ENCODE results near the gene LAMA5. TPM values are rescaled to one million over a fixed set of nuclear protein-coding genes. Genes with fewer than 3 reads are reported as not detected.

LAMA5 gene
- total and polyA plus RNA-seq, 2 experiments from 2014 or later, result 201 to 298 TPM

DNA sequence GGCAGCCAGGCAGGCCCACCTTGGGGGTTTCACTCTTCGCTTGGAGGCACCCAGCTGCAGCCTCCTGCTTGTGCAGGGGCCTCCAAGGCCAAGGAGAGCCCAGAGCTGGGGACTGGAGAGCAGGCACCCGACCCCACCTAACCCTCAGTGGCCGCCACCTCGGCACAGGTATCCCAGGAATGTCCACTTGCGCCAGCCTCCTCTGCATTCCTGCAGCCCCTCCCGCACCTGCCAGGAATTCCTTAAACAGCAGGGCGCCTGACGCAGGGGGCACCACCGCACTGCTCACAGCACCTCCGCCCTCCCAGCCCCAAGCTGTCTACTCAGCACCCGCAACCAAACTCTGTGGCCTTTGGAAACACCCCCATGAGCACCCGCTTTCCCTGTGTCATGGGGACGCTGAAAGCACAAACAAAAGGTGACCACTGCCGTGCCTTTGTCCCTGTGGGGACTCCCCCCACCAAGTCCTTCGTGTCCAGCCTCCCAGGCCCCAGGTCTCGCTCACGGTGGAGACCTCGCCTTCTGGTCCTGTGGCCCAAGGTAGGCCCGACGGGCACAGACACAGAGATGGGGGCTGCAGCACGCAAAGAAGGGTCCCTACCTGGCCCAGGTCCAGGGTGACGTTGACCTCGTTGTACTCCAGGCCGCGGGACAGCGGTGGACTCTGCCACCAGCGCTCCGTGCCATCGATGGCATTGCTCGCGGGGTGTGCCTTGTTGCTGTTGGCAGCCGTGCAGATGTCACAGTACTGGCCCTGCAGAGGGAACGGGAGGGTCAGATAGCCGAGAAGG is 5.1 kb downstream of the LAMA5 start (continued):
- TF ChIP-seq, protein P1, sequence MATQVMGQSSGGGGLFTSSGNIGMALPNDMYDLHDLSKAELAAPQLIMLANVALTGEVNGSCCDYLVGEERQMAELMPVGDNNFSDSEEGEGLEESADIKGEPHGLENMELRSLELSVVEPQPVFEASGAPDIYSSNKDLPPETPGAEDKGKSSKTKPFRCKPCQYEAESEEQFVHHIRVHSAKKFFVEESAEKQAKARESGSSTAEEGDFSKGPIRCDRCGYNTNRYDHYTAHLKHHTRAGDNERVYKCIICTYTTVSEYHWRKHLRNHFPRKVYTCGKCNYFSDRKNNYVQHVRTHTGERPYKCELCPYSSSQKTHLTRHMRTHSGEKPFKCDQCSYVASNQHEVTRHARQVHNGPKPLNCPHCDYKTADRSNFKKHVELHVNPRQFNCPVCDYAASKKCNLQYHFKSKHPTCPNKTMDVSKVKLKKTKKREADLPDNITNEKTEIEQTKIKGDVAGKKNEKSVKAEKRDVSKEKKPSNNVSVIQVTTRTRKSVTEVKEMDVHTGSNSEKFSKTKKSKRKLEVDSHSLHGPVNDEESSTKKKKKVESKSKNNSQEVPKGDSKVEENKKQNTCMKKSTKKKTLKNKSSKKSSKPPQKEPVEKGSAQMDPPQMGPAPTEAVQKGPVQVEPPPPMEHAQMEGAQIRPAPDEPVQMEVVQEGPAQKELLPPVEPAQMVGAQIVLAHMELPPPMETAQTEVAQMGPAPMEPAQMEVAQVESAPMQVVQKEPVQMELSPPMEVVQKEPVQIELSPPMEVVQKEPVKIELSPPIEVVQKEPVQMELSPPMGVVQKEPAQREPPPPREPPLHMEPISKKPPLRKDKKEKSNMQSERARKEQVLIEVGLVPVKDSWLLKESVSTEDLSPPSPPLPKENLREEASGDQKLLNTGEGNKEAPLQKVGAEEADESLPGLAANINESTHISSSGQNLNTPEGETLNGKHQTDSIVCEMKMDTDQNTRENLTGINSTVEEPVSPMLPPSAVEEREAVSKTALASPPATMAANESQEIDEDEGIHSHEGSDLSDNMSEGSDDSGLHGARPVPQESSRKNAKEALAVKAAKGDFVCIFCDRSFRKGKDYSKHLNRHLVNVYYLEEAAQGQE (IDR thresholded peaks at IDR 0.05; ENCODE audit: unreplicated experiment), result no peak
- TF ChIP-seq CTCF (conservative IDR thresholded peaks at IDR 0.05; ENCODE audit: low read depth in 2 of 2) (peak in 1 of 2 experiments; percentile 9; a peak in 1 of 4 replicates), POLR2AphosphoS5 (IDR thresholded peaks at IDR 0.05; ENCODE audit: low read depth) (no peak; the same call in 1 of the 2 replicates), EZH2 (IDR thresholded peaks at IDR 0.05; ENCODE audit: low read depth, unreplicated experiment) (no peak), ETS1 (IDR thresholded peaks at IDR 0.05) (no peak)

- Mint-ChIP-seq H3K4me1 (peaks cover 49% of the 10 kb centered on the region), H3K27me3 (ENCODE audit: insufficient read depth, low read depth, poor library complexity) (peaks cover 18% of the 10 kb centered on the region), H3K4me3 (peak overlapping the region; percentile 38; the same call in 1 of the 3 replicates), H3K9me3 (no peaks in the 10 kb centered on the region), H3K36me3 (ENCODE audit: low read depth) (peaks cover 3% of the 10 kb centered on the region; the same call in 1 of the 3 replicates), H3K27ac (peak overlapping the region; percentile 94)
- peak; percentile 62 for DNase-seq (ENCODE audit: low spot score)
- Histone ChIP-seq H2AFZ (no peak overlapping the region), H3K27me3 (ENCODE audit: insufficient read depth) (no peaks in the 10 kb centered on the region), H3K79me2 (replicated peaks; ENCODE audit: insufficient read depth) (peaks cover 92% of the 10 kb centered on the region), H3K4me2 (peak overlapping the region; percentile 83), H3K36me3 (ENCODE audit: insufficient read depth) (no peaks in the 10 kb centered on the region), H3K4me1 (ENCODE audit: insufficient read depth) (peaks cover 52% of the 10 kb centered on the region), H3F3A (replicated peaks; ENCODE audit: low read depth) (peaks cover 27% of the 10 kb centered on the region), H4K20me1 (replicated peaks; ENCODE audit: insufficient read depth) (peaks cover 14% of the 10 kb centered on the region), H3K4me3 (peak overlapping the region; percentile 41; the same call in 1 of the 2 replicates), H3K27ac (ENCODE audit: low read depth) (peak overlapping the region; percentile 99), H3K9me2 (ENCODE audit: insufficient read depth) (no peaks in the 10 kb centered on the region)
- peak; percentile 11 for ATAC-seq
- TF ChIP-seq CTCF (conservative IDR thresholded peaks at IDR 0.05; ENCODE audit: low read depth in 2 of 2) (no peak), CREB1 (CRISPR knock-in tag; IDR thresholded peaks at IDR 0.05; ENCODE audit: low read depth) (no peak)
Observed at GRCh38 chr20:62360854-62361798, 6.0 kb downstream of the LAMA5 start.

Data from GM23338 (cell line).